ENCODE measurements around the gene ADCK1. TPM values are rescaled to one million over a fixed set of nuclear protein-coding genes. Genes with fewer than 3 reads are reported as not detected.

The ADCK1 gene
- total and polyA plus RNA-seq, 9 of the 15 experiments (the other 6 are each of a cell fraction or from before 2014, with no cell fraction given), result 2.8 to 8.9 (median 4.3) TPM

- TF ChIP-seq TCF7 (IDR thresholded peaks at IDR 0.05; ENCODE audit: borderline replicate concordance) (no peak), NCOR1 (IDR thresholded peaks at IDR 0.05) (peak; percentile 12; the same call in 1 of the 2 replicates), PKNOX1 (IDR thresholded peaks at IDR 0.05) (peak; percentile 51), TAL1 (IDR thresholded peaks at IDR 0.05) (peak; percentile 30; the same call in 1 of the 2 replicates), MTA1 (IDR thresholded peaks at IDR 0.05; ENCODE audit: borderline replicate concordance) (no peak), DPF2 (IDR thresholded peaks at IDR 0.05) (peak; percentile 42; the same call in 1 of the 2 replicates), CTCFL (IDR thresholded peaks at IDR 0.05; ENCODE audit: borderline replicate concordance, insufficient read depth, low read depth, low read length, poor library complexity, severe bottlenecking) (no peak), ATF4 (CRISPR knock-in tag; IDR thresholded peaks at IDR 0.05) (no peak), ZNF584 (CRISPR knock-in tag; IDR thresholded peaks at IDR 0.05; ENCODE audit: low read depth) (no peak), PTTG1 (tag; IDR thresholded peaks at IDR 0.05; ENCODE audit: low read depth) (no peak), ZNF778 (CRISPR knock-in tag; IDR thresholded peaks at IDR 0.05) (no peak), CBFA2T3 (IDR thresholded peaks at IDR 0.05) (peak; percentile 64), ARHGAP35 (IDR thresholded peaks at IDR 0.05; ENCODE audit: partially characterized antibody) (no peak)
- TF ChIP-seq, protein P1, sequence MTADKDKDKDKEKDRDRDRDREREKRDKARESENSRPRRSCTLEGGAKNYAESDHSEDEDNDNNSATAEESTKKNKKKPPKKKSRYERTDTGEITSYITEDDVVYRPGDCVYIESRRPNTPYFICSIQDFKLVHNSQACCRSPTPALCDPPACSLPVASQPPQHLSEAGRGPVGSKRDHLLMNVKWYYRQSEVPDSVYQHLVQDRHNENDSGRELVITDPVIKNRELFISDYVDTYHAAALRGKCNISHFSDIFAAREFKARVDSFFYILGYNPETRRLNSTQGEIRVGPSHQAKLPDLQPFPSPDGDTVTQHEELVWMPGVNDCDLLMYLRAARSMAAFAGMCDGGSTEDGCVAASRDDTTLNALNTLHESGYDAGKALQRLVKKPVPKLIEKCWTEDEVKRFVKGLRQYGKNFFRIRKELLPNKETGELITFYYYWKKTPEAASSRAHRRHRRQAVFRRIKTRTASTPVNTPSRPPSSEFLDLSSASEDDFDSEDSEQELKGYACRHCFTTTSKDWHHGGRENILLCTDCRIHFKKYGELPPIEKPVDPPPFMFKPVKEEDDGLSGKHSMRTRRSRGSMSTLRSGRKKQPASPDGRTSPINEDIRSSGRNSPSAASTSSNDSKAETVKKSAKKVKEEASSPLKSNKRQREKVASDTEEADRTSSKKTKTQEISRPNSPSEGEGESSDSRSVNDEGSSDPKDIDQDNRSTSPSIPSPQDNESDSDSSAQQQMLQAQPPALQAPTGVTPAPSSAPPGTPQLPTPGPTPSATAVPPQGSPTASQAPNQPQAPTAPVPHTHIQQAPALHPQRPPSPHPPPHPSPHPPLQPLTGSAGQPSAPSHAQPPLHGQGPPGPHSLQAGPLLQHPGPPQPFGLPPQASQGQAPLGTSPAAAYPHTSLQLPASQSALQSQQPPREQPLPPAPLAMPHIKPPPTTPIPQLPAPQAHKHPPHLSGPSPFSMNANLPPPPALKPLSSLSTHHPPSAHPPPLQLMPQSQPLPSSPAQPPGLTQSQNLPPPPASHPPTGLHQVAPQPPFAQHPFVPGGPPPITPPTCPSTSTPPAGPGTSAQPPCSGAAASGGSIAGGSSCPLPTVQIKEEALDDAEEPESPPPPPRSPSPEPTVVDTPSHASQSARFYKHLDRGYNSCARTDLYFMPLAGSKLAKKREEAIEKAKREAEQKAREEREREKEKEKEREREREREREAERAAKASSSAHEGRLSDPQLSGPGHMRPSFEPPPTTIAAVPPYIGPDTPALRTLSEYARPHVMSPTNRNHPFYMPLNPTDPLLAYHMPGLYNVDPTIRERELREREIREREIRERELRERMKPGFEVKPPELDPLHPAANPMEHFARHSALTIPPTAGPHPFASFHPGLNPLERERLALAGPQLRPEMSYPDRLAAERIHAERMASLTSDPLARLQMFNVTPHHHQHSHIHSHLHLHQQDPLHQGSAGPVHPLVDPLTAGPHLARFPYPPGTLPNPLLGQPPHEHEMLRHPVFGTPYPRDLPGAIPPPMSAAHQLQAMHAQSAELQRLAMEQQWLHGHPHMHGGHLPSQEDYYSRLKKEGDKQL (CRISPR knock-in tag; IDR thresholded peaks at IDR 0.05; ENCODE audit: borderline replicate concordance), result no peak
Observed at GRCh38 chr14:77809011-77809410, 9.1 kb downstream of the ADCK1 start (continued).

Measured in K562 (cell line).